GM23338 (cell line): Measurements from ENCODE around the gene MRPS6. TPM values are rescaled to one million over a fixed set of nuclear protein-coding genes. Genes with fewer than 3 reads are reported as not detected.

ENCODE experiments used
- ATAC-seq: fragments of 200-7000 bp; cut with Tn5 transposase; 3 replicates; pipeline ENCODE4 v1.9.1; 2020
- DNase-seq: peaks from one replicate; pipeline ENCODE4 v3.0.0-alpha.2; 2015; ENCODE audit warnings: low spot score
- H2AFZ ChIP-seq: fragments of 200-600 bp; sonication (generic); 2 replicates; pipeline ENCODE4 v1.8.0; 2016; ENCODE audit warnings: antibody characterized with exemption, mild to moderate bottlenecking, moderate library complexity
- H3F3A ChIP-seq: fragments of 200-600 bp; sonication (generic); replicated peaks from 2 replicates; pipeline ENCODE4 v1.8.0; 2017; ENCODE audit warnings: antibody characterized with exemption, mixed run types, low read depth
- H3K27ac ChIP-seq: fragments of 200-600 bp; sonication (generic); 2 replicates; pipeline ENCODE4 v1.6.1; 2016; ENCODE audit warnings: low read depth
- H3K27me3 ChIP-seq: fragments of 200-600 bp; sonication (generic); 2 replicates; pipeline ENCODE4 v1.8.0; 2016; ENCODE audit warnings: mild to moderate bottlenecking, mixed run types, moderate library complexity; ENCODE audit not compliant: insufficient read depth
- H3K36me3 ChIP-seq: fragments of 200-600 bp; sonication (generic); 2 replicates; pipeline ENCODE4 v1.8.0; 2016; ENCODE audit warnings: mild to moderate bottlenecking; ENCODE audit not compliant: insufficient read depth
- H3K4me1 ChIP-seq: fragments of 200-600 bp; sonication (generic); 2 replicates; pipeline ENCODE4 v1.8.0; 2016; ENCODE audit warnings: mild to moderate bottlenecking, moderate library complexity; ENCODE audit not compliant: insufficient read depth
- H3K4me2 ChIP-seq: fragments of 200-600 bp; sonication (generic); 2 replicates; pipeline ENCODE4 v1.7.1; 2017; ENCODE audit warnings: mixed run types
- H3K4me3 ChIP-seq: fragments of 200-600 bp; sonication (generic); 2 replicates; pipeline ENCODE4 v1.6.1; 2016; ENCODE audit warnings: mixed run types
- H3K79me2 ChIP-seq: fragments of 200-600 bp; sonication (generic); replicated peaks from 2 replicates; pipeline ENCODE4 v1.8.0; 2017; ENCODE audit warnings: mild to moderate bottlenecking; ENCODE audit not compliant: insufficient read depth
- H3K9me2 ChIP-seq: fragments of 200-600 bp; sonication (generic); 2 replicates; pipeline ENCODE4 v1.8.0; 2017; ENCODE audit not compliant: insufficient read depth
- H4K20me1 ChIP-seq: fragments of 200-600 bp; sonication (generic); replicated peaks from 2 replicates; pipeline ENCODE4 v1.8.0; 2017; ENCODE audit warnings: mild to moderate bottlenecking; ENCODE audit not compliant: insufficient read depth
- H3K27ac Mint-ChIP-seq: 2 replicates; pipeline ENCODE4 v1.8.0; 2020; ENCODE audit warnings: inconsistent platforms, mild to moderate bottlenecking, moderate library complexity, mixed read lengths
- H3K27me3 Mint-ChIP-seq: 3 replicates; pipeline ENCODE4 v1.8.0; 2022; ENCODE audit warnings: low read depth, mild to moderate bottlenecking, moderate library complexity, mixed read lengths, inconsistent platforms; ENCODE audit not compliant: insufficient read depth, poor library complexity
- H3K36me3 Mint-ChIP-seq: 3 replicates; pipeline ENCODE4 v1.8.0; 2021; ENCODE audit warnings: low read depth, mild to moderate bottlenecking, inconsistent platforms, moderate library complexity, mixed read lengths
- H3K4me1 Mint-ChIP-seq: 3 replicates; pipeline ENCODE4 v1.8.0; 2020; ENCODE audit warnings: mild to moderate bottlenecking, inconsistent platforms, mixed read lengths
- H3K4me3 Mint-ChIP-seq: 3 replicates; pipeline ENCODE4 v1.8.0; 2021; ENCODE audit warnings: moderate library complexity, mild to moderate bottlenecking, inconsistent platforms, mixed read lengths
- H3K9me3 Mint-ChIP-seq: 3 replicates; pipeline ENCODE4 v1.8.0; 2020; ENCODE audit warnings: moderate library complexity, mild to moderate bottlenecking, inconsistent platforms, mixed read lengths
- CREB1 ChIP-seq: fragments of 250-450 bp; sonication (Bioruptor Pico); IDR thresholded peaks from 2 replicates; pipeline ENCODE4 v1.5.0; 2020; ENCODE audit warnings: low read depth, mild to moderate bottlenecking, moderate library complexity
- EZH2phosphoT487 ChIP-seq: fragments of 200-600 bp; sonication (generic); IDR thresholded peaks from one replicate; pipeline ENCODE4 v1.8.1; 2018; ENCODE audit warnings: antibody characterized with exemption; ENCODE audit not compliant: unreplicated experiment
- JUNB ChIP-seq: IDR thresholded peaks from one replicate; pipeline ENCODE4 v1.6.1; 2016; ENCODE audit warnings: antibody characterized with exemption; ENCODE audit not compliant: unreplicated experiment
- POLR2AphosphoS5 ChIP-seq: IDR thresholded peaks from 2 replicates; pipeline ENCODE4 v1.6.1; 2016; ENCODE audit warnings: antibody characterized with exemption, low read depth
- ZNF114 ChIP-seq: fragments of 250-450 bp; sonication (Bioruptor Pico); IDR thresholded peaks from 2 replicates; pipeline ENCODE4 v1.5.0; 2020; ENCODE audit warnings: mild to moderate bottlenecking, moderate library complexity
- ZNF331 ChIP-seq: fragments of 250-450 bp; sonication (Bioruptor Pico); IDR thresholded peaks from 2 replicates; pipeline ENCODE4 v1.5.0; 2020; ENCODE audit warnings: low read depth, mild to moderate bottlenecking, moderate library complexity
- polyA plus RNA-seq: library from polyadenylated mRNA; unstranded; fragments of >200 nt; fragmentation: Nextera tagmentation; extraction: Ambion mirVana; gene quantifications from 2 replicates; pipeline ENCODE4 v1.2.1, GENCODE V29; 2016
- total RNA-seq: library from RNA; depleted of rRNA; stranded (reverse); fragments of >200 nt; shearing (Covaris generic); gene quantifications from 2 replicates; pipeline ENCODE4 v1.2.3, GENCODE V29; 2014
- TF ChIP-seq, protein P1 (sequence below): IDR thresholded peaks from 2 replicates; pipeline ENCODE4 v1.6.1; 2016; ENCODE audit warnings: antibody characterized with exemption
- TF ChIP-seq, protein P2 (sequence below), 2 experiments: fragments of 200-600 bp in 1 of 2; sonication (generic) in 1 of 2; conservative IDR thresholded peaks; 2 replicates each; pipeline versions ENCODE4 v1.5.1 to v1.6.1; 2016 to 2017; ENCODE audit warnings: antibody characterized with exemption in 2 of 2, low read depth in 2 of 2, mild to moderate bottlenecking in 2 of 2, moderate library complexity in 1 of 2
- TF ChIP-seq, protein P3 (sequence below): IDR thresholded peaks from one replicate; pipeline ENCODE4 v1.6.1; 2018; ENCODE audit warnings: antibody characterized with exemption; ENCODE audit not compliant: unreplicated experiment

The MRPS6 gene
- total and polyA plus RNA-seq, 2 experiments from 2014 or later: 80.5 to 242 TPM

DNA sequence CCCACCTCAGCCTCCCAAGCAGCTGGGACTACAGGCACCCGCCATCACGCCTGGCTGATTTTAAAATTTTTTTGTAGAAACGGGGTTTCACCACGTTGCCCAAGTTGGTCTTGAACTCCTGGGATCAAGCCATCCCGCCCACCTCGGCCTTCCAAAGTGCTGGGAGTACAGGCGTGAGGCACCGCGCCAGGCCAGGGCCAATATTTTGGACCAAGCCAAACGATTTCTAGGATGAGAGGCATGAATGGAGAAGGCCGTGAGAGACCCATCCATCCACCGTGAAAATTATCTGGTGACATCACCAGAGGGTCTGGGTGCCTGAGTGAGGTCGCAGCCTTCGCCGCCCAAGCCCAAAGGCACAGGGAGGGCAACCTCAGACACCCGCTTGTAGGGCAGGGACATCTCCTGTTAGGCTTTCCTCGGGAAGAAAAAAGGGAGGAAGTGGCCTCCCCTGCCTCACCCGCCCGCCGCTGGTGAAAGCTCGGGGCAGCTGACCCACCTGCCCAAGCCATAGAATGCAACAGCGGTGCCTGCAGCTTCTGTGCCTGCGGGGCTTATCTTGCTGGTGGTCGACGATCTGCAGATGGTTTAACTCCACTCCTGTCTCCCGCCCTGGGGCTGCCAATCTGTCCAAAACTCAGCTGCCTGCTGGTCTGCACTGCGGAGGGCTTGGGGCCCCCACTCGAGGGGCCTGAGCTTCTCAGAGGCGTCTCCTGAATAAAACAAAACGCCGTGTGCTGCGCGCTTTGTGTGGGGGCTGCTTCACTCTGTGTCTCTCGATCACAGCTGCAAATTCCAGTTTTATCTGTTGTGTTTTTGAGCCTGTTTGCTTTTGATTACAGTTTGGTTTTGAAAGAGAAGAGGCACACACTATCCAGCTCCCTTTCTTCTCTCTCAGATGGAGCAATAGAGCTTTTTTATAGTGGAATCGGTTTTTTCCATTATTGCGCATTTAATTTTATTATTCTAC is 85.8 kb downstream of the MRPS6 start (continued):
- TF ChIP-seq, protein P1, sequence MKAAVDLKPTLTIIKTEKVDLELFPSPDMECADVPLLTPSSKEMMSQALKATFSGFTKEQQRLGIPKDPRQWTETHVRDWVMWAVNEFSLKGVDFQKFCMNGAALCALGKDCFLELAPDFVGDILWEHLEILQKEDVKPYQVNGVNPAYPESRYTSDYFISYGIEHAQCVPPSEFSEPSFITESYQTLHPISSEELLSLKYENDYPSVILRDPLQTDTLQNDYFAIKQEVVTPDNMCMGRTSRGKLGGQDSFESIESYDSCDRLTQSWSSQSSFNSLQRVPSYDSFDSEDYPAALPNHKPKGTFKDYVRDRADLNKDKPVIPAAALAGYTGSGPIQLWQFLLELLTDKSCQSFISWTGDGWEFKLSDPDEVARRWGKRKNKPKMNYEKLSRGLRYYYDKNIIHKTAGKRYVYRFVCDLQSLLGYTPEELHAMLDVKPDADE: no peak
- TF ChIP-seq CREB1 (CRISPR knock-in tag): no peak

DNA sequence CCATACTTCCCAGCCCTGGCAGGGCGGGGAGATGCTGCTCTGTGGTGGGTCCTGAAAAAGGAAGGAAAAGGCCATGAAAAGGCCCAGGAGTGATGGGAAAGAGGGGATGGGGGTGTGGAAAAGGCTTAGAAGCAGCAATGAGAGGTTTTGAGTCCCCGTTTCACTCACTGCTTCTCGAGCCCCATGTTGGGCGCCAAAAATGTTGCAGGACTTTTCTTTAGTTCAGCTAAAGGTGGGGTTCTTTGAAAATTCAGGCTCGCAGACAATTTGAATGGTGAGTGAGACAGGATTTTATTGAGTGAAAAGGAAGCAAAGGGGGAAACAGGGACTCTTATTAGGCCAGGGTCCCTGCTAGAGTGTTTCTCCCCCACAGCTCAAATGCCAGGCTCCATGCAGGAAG is 93.1 kb downstream of the MRPS6 start:
- Mint-ChIP-seq H3K4me3 (no peak overlapping the region), H3K9me3 (peaks cover 78% of the 10 kb centered on the region), H3K4me1 (no peaks in the 10 kb centered on the region), H3K27ac (no peak overlapping the region), H3K36me3 (peaks cover 72% of the 10 kb centered on the region), H3K27me3 (peaks cover 7% of the 10 kb centered on the region)
- H3F3A ChIP-seq: no peaks in the 10 kb centered on the region
- TF ChIP-seq, protein P1: no peak
- TF ChIP-seq, protein P2, sequence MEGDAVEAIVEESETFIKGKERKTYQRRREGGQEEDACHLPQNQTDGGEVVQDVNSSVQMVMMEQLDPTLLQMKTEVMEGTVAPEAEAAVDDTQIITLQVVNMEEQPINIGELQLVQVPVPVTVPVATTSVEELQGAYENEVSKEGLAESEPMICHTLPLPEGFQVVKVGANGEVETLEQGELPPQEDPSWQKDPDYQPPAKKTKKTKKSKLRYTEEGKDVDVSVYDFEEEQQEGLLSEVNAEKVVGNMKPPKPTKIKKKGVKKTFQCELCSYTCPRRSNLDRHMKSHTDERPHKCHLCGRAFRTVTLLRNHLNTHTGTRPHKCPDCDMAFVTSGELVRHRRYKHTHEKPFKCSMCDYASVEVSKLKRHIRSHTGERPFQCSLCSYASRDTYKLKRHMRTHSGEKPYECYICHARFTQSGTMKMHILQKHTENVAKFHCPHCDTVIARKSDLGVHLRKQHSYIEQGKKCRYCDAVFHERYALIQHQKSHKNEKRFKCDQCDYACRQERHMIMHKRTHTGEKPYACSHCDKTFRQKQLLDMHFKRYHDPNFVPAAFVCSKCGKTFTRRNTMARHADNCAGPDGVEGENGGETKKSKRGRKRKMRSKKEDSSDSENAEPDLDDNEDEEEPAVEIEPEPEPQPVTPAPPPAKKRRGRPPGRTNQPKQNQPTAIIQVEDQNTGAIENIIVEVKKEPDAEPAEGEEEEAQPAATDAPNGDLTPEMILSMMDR (conservative IDR thresholded peaks at IDR 0.05; ENCODE audit: low read depth in 2 of 2): no peak
- TF ChIP-seq CREB1 (CRISPR knock-in tag) (no peak), POLR2AphosphoS5 (no peak)
- no peaks in the 10 kb centered on the region for H4K20me1 ChIP-seq
- H3K27ac ChIP-seq: no peak overlapping the region
- H3K4me3 ChIP-seq: no peak overlapping the region
- no peak for ATAC-seq
- no peaks in the 10 kb centered on the region for H3K4me1 ChIP-seq
- H3K4me2 ChIP-seq: no peak overlapping the region
- peaks cover 31% of the 10 kb centered on the region for H3K36me3 ChIP-seq
- H2AFZ ChIP-seq: no peak overlapping the region
- peak; percentile 42 for DNase-seq
- H3K9me2 ChIP-seq: peaks cover 2% of the 10 kb centered on the region; the same call in 1 of the 2 replicates
- H3K79me2 ChIP-seq: no peaks in the 10 kb centered on the region
- no peaks in the 10 kb centered on the region for H3K27me3 ChIP-seq

DNA sequence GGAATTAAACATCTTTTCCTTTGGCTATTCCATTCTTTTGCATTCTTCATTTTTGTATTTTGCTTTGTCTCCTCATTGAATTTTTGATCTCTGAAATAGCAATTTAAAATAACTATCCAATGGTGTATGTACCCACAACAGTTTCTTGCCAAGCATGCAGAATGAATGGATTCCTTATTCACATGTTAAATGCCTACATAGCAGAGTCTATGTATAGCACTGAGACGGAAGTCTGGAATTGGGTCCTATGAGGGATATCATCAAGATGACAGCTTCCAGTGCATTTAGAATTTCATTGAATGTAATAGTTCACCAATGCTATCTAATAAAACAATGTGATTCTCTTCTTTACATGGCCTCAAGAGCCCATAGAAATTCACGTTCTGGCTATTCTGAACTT is 97.5 kb downstream of the MRPS6 start:
- H3K36me3 Mint-ChIP-seq: peaks cover 60% of the 10 kb centered on the region
- peaks cover 53% of the 10 kb centered on the region for H3K9me3 Mint-ChIP-seq
- H3K27me3 Mint-ChIP-seq: peaks cover 4% of the 10 kb centered on the region
- Histone ChIP-seq H3K4me1 (no peaks in the 10 kb centered on the region), H3K27me3 (no peaks in the 10 kb centered on the region), H2AFZ (no peak overlapping the region), H3F3A (no peaks in the 10 kb centered on the region), H3K4me2 (no peak overlapping the region), H3K27ac (no peak overlapping the region), H3K4me3 (no peak overlapping the region), H3K36me3 (peaks cover 20% of the 10 kb centered on the region; the same call in 1 of the 2 replicates), H4K20me1 (no peaks in the 10 kb centered on the region), H3K79me2 (no peaks in the 10 kb centered on the region), H3K9me2 (peaks cover 3% of the 10 kb centered on the region)
- DNase-seq (no peak), ATAC-seq (no peak)
- H3K4me1 Mint-ChIP-seq: no peaks in the 10 kb centered on the region
- no peak overlapping the region for H3K27ac Mint-ChIP-seq
- no peak overlapping the region for H3K4me3 Mint-ChIP-seq
- no peak for TF ChIP-seq ZNF331 (CRISPR knock-in tag)
- TF ChIP-seq, protein P1: no peak
- TF ChIP-seq ZNF114: no peak
- TF ChIP-seq, protein P2 (conservative IDR thresholded peaks at IDR 0.05; ENCODE audit: low read depth in 2 of 2): no peak
- TF ChIP-seq, protein P3, sequence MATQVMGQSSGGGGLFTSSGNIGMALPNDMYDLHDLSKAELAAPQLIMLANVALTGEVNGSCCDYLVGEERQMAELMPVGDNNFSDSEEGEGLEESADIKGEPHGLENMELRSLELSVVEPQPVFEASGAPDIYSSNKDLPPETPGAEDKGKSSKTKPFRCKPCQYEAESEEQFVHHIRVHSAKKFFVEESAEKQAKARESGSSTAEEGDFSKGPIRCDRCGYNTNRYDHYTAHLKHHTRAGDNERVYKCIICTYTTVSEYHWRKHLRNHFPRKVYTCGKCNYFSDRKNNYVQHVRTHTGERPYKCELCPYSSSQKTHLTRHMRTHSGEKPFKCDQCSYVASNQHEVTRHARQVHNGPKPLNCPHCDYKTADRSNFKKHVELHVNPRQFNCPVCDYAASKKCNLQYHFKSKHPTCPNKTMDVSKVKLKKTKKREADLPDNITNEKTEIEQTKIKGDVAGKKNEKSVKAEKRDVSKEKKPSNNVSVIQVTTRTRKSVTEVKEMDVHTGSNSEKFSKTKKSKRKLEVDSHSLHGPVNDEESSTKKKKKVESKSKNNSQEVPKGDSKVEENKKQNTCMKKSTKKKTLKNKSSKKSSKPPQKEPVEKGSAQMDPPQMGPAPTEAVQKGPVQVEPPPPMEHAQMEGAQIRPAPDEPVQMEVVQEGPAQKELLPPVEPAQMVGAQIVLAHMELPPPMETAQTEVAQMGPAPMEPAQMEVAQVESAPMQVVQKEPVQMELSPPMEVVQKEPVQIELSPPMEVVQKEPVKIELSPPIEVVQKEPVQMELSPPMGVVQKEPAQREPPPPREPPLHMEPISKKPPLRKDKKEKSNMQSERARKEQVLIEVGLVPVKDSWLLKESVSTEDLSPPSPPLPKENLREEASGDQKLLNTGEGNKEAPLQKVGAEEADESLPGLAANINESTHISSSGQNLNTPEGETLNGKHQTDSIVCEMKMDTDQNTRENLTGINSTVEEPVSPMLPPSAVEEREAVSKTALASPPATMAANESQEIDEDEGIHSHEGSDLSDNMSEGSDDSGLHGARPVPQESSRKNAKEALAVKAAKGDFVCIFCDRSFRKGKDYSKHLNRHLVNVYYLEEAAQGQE: no peak
- no peak for TF ChIP-seq JUNB
- no peak for TF ChIP-seq EZH2phosphoT487
